Hepatic stellate cell (primary cell): ENCODE measurements around the gene GNB2.
"Not testable (repeated sequence)": the region's sequence is repeated elsewhere in the genome, so short reads cannot be mapped to it uniquely, and the experiment has no call there.

Experiments
- DNase-seq: peaks from one replicate; pipeline ENCODE4 v3.0.0; 2011; ENCODE audit warnings: low spot score

GNB2 gene

GRCh38 chr7:100665168-100665726, 8.3 kb upstream of the GNB2 start:
- DNase-seq = no peak

DNA sequence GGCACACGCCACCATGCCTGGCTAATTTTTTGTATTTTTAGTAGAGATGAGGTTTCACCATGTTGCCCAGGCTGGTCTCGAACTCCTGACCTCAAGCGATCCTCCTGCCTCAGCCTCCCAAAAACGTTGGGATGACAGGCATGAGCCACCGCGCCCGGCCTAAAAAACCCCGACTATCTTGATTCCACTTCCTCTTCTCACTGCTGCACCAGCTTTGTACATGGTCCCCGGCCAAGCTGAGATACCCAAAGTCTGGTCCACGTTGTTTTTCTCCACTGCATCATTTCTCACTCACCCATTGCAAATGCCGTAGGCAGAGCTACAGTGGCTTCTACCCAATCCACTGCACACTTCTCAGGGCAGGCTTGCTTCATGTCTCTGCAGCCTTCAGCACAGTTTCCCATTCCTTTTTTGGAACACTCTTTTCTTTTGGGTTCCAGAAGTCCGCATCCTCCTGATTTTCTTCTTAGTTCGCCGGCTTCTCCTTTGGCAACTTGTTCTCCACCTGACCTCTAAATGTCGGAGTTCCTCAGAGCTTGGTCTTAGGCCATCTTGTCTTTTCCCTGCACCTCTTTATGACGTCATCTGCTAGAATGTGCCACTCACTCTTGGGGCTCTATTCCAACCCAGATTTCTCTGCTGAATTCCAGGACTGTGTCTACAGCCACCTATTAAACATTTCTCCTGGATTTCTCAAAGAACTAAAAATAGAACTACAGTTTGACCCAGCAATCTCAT, 6.0 kb upstream of the GNB2 start:
- no peak for DNase-seq

GRCh38 chr7:100668069-100668449, 5.5 kb upstream of the GNB2 start:
- no peak for DNase-seq

DNA sequence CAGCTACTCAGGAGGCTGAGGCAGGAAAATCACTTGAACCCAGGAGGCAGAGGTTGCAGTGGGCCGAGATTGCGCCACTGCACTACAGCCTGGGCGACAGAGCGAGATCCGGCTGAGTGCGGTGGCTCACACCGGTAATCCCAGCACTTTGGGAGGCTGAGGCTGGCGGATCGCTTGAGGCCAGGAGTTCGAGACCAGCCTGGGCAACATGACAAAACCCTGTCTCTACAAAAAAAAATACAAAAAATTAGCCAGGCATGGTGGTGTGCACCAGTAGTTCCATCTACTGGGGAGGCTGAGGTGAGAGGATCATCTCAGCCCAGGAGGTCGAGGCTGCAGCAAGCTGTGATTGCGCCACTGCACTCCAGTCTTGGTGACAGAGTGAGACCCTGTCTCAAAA, 4.4 kb upstream of the GNB2 start:
- not testable (repeated sequence) for DNase-seq

- no peak for DNase-seq
Observed at GRCh38 chr7:100670074-100670473, 3.5 kb upstream of the GNB2 start.

DNA sequence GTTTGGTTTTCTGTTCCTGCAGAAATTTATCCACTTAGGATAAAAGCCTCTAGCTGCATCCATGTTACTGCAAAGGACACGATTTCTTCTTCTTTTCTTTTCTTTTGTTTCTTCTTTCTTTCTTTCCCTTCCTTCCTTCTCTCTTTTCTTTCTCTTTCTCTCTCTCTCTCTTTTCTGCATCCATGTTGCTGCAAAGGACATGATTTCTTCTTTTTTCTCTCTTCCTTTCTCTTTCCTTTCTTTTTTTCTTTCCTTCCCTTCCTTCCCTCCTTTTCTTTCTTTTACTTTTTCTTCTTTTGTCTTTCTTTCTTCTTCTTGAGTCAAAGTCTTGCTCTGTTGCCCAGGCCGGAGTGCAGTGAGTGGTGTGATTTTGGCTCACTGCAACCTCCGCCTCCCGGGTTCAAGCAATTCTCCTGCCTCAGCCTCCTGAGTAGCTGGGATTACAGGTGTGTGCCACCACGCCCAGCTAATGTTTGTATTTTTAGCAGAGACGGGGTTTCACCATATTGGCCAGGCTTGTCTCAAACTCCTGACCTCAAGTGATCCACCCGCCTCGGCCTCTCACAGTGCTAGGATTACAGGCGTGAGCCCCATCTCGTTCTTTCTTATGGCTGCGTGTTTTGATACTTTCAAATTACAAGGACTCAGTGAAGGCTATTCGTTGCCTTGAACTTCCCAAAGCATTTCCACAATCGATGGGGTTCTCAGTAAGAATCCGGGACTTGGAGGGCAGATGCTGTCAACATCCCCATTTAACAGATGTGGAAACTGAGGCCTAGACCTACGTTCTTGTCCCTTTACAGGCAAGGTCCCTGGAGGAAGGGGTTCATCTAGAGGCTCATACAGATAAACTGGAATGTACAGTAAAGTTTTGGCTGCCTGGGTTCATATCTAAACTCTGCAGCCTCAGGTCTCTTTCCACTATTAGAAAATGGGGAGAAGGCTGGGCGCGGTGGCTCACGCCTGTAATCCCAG, 1.9 kb upstream of the GNB2 start:
- no peak for DNase-seq

GRCh38 chr7:100673942-100674410, 436 bp downstream of the GNB2 start:
- no peak for DNase-seq

GRCh38 chr7:100674411-100675104, 1.0 kb downstream of the GNB2 start:
- no peak for DNase-seq

DNA sequence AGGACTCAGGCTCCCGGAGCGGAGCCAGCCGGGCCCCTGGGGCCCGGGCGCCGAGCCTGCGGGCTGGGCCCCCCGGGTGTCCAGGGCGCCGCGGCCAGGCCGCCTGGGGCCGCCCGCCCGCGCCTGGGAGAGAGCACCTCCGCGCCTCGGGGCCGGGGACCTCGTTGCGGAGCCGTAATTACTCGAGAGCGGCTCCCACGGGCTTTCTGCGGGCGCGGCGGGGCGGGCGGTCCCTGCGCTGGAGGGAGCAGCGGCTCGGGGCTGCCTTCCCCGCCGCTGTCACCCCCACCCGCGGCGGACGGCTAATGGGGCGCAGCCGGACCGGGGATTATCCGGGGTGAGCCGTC, 1.5 kb downstream of the GNB2 start:
- DNase-seq = no peak

DNA sequence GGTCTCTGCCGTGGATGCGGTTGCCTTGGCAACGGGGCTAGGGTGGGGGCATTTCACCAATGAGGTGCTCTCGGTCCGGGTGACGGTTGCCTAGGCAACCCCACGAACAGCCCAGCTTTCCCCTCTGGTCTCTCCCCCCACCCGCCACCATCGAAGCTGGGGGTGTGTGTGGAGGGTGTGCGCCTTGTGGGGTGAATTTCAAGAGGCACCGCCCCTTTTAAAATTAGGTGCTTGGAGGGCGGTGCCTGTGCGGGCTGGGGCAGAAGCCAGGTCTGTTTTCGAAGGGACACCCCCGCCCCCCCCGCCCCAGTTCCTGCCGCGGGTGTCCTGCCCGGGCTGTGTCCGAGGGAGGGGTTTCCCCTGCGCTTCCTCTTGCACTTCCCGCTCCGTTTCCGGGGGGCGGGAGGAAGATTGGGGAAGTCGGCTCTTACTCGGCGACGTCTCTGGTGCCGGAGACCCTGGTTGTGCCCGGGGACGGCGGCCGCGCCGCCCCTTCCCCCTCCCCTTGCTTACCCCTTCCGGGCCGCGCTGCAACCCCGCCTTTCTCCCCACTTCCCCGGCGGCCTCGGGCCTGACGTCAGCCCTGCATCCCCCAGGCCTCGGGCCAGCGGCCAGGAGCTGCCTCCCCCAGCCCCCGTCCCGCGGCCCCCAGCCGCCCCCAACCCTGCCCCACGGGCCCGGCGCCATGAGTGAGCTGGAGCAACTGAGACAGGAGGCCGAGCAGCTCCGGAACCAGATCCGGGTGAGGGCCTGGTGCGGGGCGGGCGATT, 2.2 kb downstream of the GNB2 start:
- DNase-seq = peak; percentile 84

DNA sequence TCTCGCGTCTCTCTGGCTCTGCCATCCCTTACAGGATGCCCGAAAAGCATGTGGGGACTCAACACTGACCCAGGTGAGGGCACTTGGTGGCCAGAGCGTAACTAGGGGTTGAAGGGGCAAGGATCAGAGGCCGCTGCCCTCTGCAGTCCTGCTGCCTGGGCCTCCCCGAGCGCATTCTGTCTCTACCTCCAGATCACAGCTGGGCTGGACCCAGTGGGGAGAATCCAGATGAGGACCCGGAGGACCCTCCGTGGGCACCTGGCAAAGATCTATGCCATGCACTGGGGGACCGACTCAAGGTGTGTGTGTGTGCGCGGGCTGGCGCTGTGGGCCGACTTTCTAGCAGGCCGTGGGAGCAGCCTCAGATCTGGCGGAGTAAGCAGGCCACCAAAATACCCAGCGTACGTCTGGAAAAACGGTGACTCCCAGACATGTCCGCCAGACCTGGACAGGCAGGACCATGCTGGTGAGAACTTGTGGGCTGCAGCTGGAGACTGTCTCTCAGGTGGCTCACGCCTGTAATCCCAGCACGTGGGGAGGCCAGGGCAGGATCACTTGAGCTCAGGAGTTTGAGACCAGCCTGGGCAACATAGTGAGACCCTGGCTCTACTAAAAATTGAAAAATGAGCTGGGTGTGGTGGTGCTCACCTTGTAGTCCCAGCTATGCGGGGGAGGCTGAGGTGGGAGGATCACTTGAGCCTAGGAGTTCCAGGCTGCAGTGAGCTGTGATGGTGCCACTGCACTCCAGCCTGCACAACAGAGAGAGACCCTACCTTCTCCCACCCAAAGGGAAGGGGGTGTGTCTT, 3.2 kb downstream of the GNB2 start:
- DNase-seq = no peak

DNA sequence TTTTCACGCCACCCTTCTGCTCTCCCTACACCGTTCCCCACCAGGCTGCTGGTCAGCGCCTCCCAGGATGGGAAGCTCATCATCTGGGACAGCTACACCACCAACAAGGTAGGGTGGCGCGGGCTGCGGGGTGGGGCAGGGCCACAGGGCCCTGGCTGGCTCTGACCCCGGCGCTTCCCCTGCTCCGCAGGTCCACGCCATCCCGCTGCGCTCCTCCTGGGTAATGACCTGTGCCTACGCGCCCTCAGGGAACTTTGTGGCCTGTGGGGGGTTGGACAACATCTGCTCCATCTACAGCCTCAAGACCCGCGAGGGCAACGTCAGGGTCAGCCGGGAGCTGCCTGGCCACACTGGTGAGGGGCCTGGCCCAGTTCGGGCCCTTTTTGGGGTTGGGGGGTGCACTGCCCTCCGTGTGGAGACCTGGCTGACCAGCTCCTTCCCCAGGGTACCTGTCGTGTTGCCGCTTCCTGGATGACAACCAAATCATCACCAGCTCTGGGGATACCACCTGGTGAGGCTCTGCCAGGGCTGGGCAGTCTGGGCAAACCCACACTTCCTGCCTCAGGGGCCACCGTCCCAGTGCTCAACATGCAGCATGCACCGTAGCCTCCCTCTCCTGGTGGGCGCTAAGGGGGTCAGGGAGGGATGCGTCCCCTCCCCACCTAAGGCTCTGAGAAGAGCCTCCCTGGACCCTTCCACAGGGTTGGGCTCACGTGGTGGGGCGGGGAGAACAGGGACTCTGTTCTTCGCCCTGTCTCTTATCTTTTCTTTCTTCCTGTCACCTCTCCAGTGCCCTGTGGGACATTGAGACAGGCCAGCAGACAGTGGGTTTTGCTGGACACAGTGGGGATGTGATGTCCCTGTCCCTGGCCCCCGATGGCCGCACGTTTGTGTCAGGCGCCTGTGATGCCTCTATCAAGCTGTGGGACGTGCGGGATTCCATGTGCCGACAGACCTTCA, 4.0 kb downstream of the GNB2 start:
- DNase-seq = peak; percentile 5

- DNase-seq = peak; percentile 11
Observed at GRCh38 chr7:100678291-100678984, 4.9 kb downstream of the GNB2 start.

GRCh38 chr7:100679129-100679926, 5.8 kb downstream of the GNB2 start:
- DNase-seq = peak; percentile 16

DNA sequence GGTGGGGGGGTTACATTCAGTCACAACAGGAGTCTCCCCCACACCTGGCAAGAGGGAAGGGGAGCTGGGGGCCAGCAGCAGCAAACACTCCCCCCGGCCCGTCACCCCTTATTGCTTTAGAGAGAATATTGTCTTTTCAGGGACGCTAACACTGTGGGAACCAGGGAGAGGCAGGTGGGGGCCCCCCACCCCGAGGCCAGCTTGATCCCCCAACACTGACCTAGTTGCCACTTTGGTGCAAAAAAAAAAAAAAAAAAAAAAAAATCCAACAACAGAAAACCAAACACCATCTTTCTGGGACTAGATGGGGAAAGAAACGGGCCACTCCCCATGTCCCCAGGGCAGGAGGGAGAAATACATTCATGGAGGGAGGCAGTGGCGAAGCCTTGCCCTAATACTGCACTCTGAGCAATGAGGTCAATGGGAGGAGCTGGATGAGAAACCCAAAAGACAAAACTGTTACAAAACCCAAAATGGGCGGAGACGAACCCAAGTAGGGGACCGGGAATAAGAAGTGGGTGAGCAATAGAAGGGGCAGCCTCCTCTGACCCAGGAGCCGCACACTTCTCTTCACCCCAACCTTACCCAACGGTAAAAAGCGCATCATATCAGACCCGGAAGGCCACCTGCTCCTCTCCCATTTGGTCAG, 6.5 kb downstream of the GNB2 start:
- peak; percentile 30 for DNase-seq

GRCh38 chr7:100680576-100681271, 7.2 kb downstream of the GNB2 start:
- peak; percentile 11 for DNase-seq
